GM12878 (cell line): ENCODE results near the gene NLRC5. TPM values are rescaled to one million over a fixed set of nuclear protein-coding genes. Genes with fewer than 3 reads are reported as not detected.

Experiments used
- ATAC-seq: fragments of 200-7000 bp; cut with Tn5 transposase; 3 replicates; pipeline ENCODE4 v1.9.1; 2020; ENCODE audit warnings: mild to moderate bottlenecking, moderate library complexity
- BruUV-seq: library from RNA; stranded (reverse); fragments of 400-500 nt; replicated peaks from 2 replicates; lab custom pipeline; 2021; lab: Mats Ljungman, UMichigan
- CTCF ChIA-PET: fragments of 300-600 bp; sonication (Branson Sonifier 250); formaldehyde crosslinking; extraction: SDS; loops from one replicate; lab custom pipeline; 2021; ENCODE audit warnings: inconsistent platforms; lab: Yijun Ruan, JAX
- POLR2A ChIA-PET: fragments of 350-600 bp; formaldehyde crosslinking; extraction: SDS; loops from one replicate; lab custom pipeline; 2021; ENCODE audit warnings: inconsistent platforms; lab: Charles Lee
- RAD21 ChIA-PET: fragments of 300-600 bp; sonication (Branson Sonifier 250); formaldehyde crosslinking; loops from one replicate; lab custom pipeline; 2023; ENCODE audit warnings: antibody characterized with exemption; ENCODE audit not compliant: unreplicated experiment; lab: Charles Lee
- SMC1A ChIA-PET: fragments of 300-600 bp; sonication (Branson Sonifier 250); formaldehyde crosslinking; loops from one replicate; lab custom pipeline; 2023; ENCODE audit not compliant: unreplicated experiment, uncharacterized antibody; lab: Charles Lee
- DNase-seq: peaks from one replicate; pipeline ENCODE4 v3.0.0-alpha.2; 2011; ENCODE audit warnings: low read depth, low spot score
- FAIRE-seq: peaks from 3 replicates; lab custom pipeline; 2011; peaks lifted over from hg19 to GRCh38; lab: Jason Lieb, UNC
- H2AFZ ChIP-seq: 2 replicates; pipeline ENCODE4 v1.6.0; 2011; ENCODE audit warnings: low read depth, low read length, control low read depth; ENCODE audit not compliant: control insufficient read depth
- H3K27ac ChIP-seq: 2 replicates; pipeline ENCODE4 v1.5.1; 2011; ENCODE audit warnings: control low read depth; ENCODE audit not compliant: control insufficient read depth, insufficient read depth
- H3K27me3 ChIP-seq, 2 experiments: replicated peaks in 1 of 2; 2 replicates each; pipeline versions ENCODE4 v1.6.0 to v1.6.1; 2011; ENCODE audit warnings: low read length in 1 of 2; ENCODE audit not compliant: control insufficient read depth in 2 of 2, insufficient read depth in 2 of 2
- H3K36me3 ChIP-seq, 2 experiments: 2 replicates each; pipeline ENCODE4 v1.5.1; 2011; ENCODE audit warnings: low read length in 1 of 2; ENCODE audit not compliant: control insufficient read depth in 2 of 2, insufficient read depth in 2 of 2
- H3K4me1 ChIP-seq: 2 replicates; pipeline ENCODE4 v1.6.1; 2011; ENCODE audit warnings: mild to moderate bottlenecking, low read length, moderate library complexity, mixed read lengths; ENCODE audit not compliant: control insufficient read depth, insufficient read depth
- H3K4me2 ChIP-seq: 2 replicates; pipeline ENCODE4 v1.6.0; 2011; ENCODE audit warnings: control low read depth; ENCODE audit not compliant: control insufficient read depth, insufficient read depth
- H3K4me3 ChIP-seq: fragments of 200-600 bp; sonication (generic); 2 replicates; pipeline ENCODE4 v1.5.1; 2016
- H3K79me2 ChIP-seq: 2 replicates; pipeline ENCODE4 v1.6.0; 2011; ENCODE audit warnings: low read length; ENCODE audit not compliant: control insufficient read depth, insufficient read depth
- H3K9ac ChIP-seq: 2 replicates; pipeline ENCODE4 v1.8.0; 2011; ENCODE audit warnings: low read length, control low read depth, mixed read lengths; ENCODE audit not compliant: control insufficient read depth, insufficient read depth
- H3K9me3 ChIP-seq: replicated peaks from 3 replicates; pipeline ENCODE4 v1.5.1; 2011; ENCODE audit warnings: mild to moderate bottlenecking, low read length; ENCODE audit not compliant: control insufficient read depth, insufficient read depth
- H4K20me1 ChIP-seq: 2 replicates; pipeline ENCODE4 v1.6.0; 2011; ENCODE audit not compliant: control insufficient read depth, insufficient read depth
- CBFB ChIP-seq: IDR thresholded peaks from 2 replicates; pipeline ENCODE4 v1.6.1; 2016; ENCODE audit warnings: antibody characterized with exemption, low read depth
- CREM ChIP-seq: IDR thresholded peaks from 2 replicates; pipeline ENCODE4 v1.6.1; 2014; ENCODE audit warnings: antibody characterized with exemption, low read depth
- FOXM1 ChIP-seq: IDR thresholded peaks from 2 replicates; pipeline ENCODE4 v1.6.1; 2012; ENCODE audit warnings: low read depth, mild to moderate bottlenecking, inconsistent platforms, low read length, moderate library complexity
- KAT2A ChIP-seq: conservative IDR thresholded peaks from 2 replicates; pipeline ENCODE4 v1.6.1; 2011; ENCODE audit warnings: low read depth, low read length; ENCODE audit not compliant: control insufficient read depth
- NR2C2 ChIP-seq: IDR thresholded peaks from 2 replicates; pipeline ENCODE4 v1.6.1; 2011; ENCODE audit warnings: borderline replicate concordance, low read depth; ENCODE audit not compliant: control insufficient read depth, insufficient read length
- RAD21 ChIP-seq: IDR thresholded peaks from 2 replicates; pipeline ENCODE4 v1.6.1; 2011; ENCODE audit warnings: mild to moderate bottlenecking, low read depth, low read length, moderate library complexity; ENCODE audit not compliant: insufficient read depth
- YY1 ChIP-seq: IDR thresholded peaks from 2 replicates; pipeline ENCODE4 v1.6.1; 2011; ENCODE audit warnings: low read depth, mild to moderate bottlenecking, low read length
- ZNF24 ChIP-seq: fragments of 450-650 bp; IDR thresholded peaks from 2 replicates; pipeline ENCODE4 v1.6.1; 2017; ENCODE audit warnings: antibody characterized with exemption, mild to moderate bottlenecking
- WGBS: methylation state at CpG from one replicate; pipeline ENCODE4 v1.1.6; 2016; ENCODE audit warnings: low lambda C conversion rate; ENCODE audit not compliant: insufficient replicate concordance, insufficient coverage; ENCODE audit errors: missing lambda C conversion rate; 5-methylcytosine and 5-hydroxymethylcytosine counted together
- in situ Hi-C: fragments of 300-500 bp; cut with MboI; formaldehyde crosslinking; loops from 9 replicates; pipeline ENCODE4 v1.14.3; 2018; ENCODE audit warnings: mixed read lengths
- intact Hi-C: fragments of 100-400 bp; cut with micrococcal nuclease; formaldehyde crosslinking; loops from one replicate; pipeline ENCODE4 v1.14.2; 2022; ENCODE audit not compliant: unreplicated experiment
- polyA plus RNA-seq, 11 experiments: library from polyadenylated mRNA; depleted of rRNA in 4 of 11; unstranded in 6 of 11; stranded (reverse) in 5 of 11; fragments of >200 nt; fragmentation: Nextera tagmentation in 4 of 11; fragmentation: Illumina TruSeq in 1 of 11; extraction: Ambion mirVana in 4 of 11; extraction: Trizol in 1 of 11; gene quantifications; 1 replicate in 1 of 11; 2 replicates in 10 of 11; pipeline versions ENCODE4 v1.2.1 to v1.2.3, GENCODE V29; 2011 to 2016; ENCODE audit warnings: inconsistent platforms in 2 of 11, missing spikeins in 2 of 11, low read depth in 1 of 11
- total RNA-seq, 4 experiments: library from RNA; depleted of rRNA in 3 of 4; stranded (reverse); fragments of >200 nt in 3 of 4; fragmentation: Illumina TruSeq in 1 of 4; extraction: Trizol in 1 of 4; gene quantifications; 2 replicates each; pipeline versions ENCODE4 v1.2.1 to v1.2.3, GENCODE V29; 2013 to 2021

Gene NLRC5
- total and polyA plus RNA-seq, 10 of the 15 experiments (the other 5 are each of a cell fraction or from before 2014, with no cell fraction given) = 13.1 to 105 (median 57.3) TPM

- intact Hi-C loops (no loop called here), in situ Hi-C loops (no loop called here)
- POLR2A ChIA-PET = interaction anchor here (0.6 kb wide), 1 partner anchor 24 kb away, joined by 4 read pairs; no protein-coding TSS in a partner anchor
- no peak overlapping the region for H3K9ac ChIP-seq
- WGBS = 65% methylated on average over 16 of the region's 16 CpGs
- no peaks in the 10 kb centered on the region for H4K20me1 ChIP-seq
- H3K27ac ChIP-seq = no peak overlapping the region
- no peak for TF ChIP-seq NR2C2
- no peak for TF ChIP-seq FOXM1
- no peak for TF ChIP-seq RAD21
- TF ChIP-seq ZNF24 = no peak
- no peak for TF ChIP-seq CREM
- TF ChIP-seq KAT2A = no peak
- TF ChIP-seq YY1 = no peak
- no peak for TF ChIP-seq CBFB
- no peak overlapping the region for H3K4me3 ChIP-seq
- H3K4me1 ChIP-seq = peaks cover 12% of the 10 kb centered on the region
- RAD21 ChIA-PET = no interaction called here
- H3K36me3 ChIP-seq = no peaks in the 10 kb centered on the region
- ATAC-seq (no peak), DNase-seq (no peak), FAIRE-seq (no peak)
- H3K27me3 ChIP-seq = no peaks in the 10 kb centered on the region
- no peak overlapping the region for H2AFZ ChIP-seq
- no peaks in the 10 kb centered on the region for H3K9me3 ChIP-seq
- no peaks in the 10 kb centered on the region for H3K79me2 ChIP-seq
- SMC1A ChIA-PET = interaction anchor here (1.4 kb wide), 1 partner anchor 48 kb away, joined by 3 read pairs; no protein-coding TSS in a partner anchor
- CTCF ChIA-PET = interaction anchor here (1.3 kb wide), 1 partner anchor 10 kb away, joined by 5 read pairs; the partner anchor contains the start of gene CPNE2
- BruUV-seq = no TSS peak
- no peak overlapping the region for H3K4me2 ChIP-seq
These were observed 113.8 kb downstream of the NLRC5 start for GRCh38 chr16:57102888-57103851.
